ENCODE results near the gene COLGALT1. TPM values are rescaled to one million over a fixed set of nuclear protein-coding genes. Genes with fewer than 3 reads are reported as not detected.
A peak's percentile ranks its signal among the peaks of the same experiment; 100 is the strongest.

COLGALT1 gene
- total RNA-seq, 1 experiment from 2014 or later = 48.5 TPM

DNA sequence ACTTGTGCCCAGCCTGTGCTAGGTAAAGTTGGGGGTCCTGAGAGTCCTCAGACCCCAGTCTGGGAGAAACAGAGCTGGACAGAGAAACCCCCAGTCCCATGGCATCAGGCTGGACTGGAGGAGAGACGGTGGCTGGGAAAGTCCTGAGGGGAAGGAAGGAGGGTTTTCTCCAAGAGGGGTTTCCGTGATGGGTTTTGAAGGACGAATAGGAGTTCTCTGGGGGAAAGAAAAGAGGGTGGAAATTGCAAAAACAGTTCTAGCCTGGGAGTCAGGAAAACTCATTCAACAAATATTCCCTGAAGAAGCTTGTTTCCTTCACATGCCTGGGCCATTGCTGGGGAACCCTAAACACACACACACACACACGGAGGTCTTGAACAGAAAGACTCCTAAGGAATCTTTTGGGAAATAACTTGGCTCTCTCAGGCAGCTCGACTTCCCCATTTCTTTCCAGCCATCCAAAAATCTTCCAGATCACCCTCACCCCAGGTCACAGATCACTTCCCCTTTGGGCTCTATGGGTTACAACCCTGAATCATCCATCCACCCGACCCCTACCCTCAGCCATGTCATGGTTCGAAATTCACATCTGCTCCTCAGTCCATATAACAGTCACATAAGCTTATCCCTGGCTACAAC, 47.5 kb downstream of the COLGALT1 start:
- TF ChIP-seq, protein P1, sequence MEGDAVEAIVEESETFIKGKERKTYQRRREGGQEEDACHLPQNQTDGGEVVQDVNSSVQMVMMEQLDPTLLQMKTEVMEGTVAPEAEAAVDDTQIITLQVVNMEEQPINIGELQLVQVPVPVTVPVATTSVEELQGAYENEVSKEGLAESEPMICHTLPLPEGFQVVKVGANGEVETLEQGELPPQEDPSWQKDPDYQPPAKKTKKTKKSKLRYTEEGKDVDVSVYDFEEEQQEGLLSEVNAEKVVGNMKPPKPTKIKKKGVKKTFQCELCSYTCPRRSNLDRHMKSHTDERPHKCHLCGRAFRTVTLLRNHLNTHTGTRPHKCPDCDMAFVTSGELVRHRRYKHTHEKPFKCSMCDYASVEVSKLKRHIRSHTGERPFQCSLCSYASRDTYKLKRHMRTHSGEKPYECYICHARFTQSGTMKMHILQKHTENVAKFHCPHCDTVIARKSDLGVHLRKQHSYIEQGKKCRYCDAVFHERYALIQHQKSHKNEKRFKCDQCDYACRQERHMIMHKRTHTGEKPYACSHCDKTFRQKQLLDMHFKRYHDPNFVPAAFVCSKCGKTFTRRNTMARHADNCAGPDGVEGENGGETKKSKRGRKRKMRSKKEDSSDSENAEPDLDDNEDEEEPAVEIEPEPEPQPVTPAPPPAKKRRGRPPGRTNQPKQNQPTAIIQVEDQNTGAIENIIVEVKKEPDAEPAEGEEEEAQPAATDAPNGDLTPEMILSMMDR (conservative IDR thresholded peaks at IDR 0.05) = no peak
- Histone ChIP-seq H4K91ac (ENCODE audit: insufficient read length, low read depth, low read length) (no peak overlapping the region), H3K56ac (ENCODE audit: insufficient read length, low read depth, low read length) (no peak overlapping the region), H3K79me2 (ENCODE audit: insufficient read depth, low read length) (no peaks in the 10 kb centered on the region), H2BK12ac (ENCODE audit: insufficient read length, low read depth, low read length) (no peak overlapping the region), H3K18ac (ENCODE audit: insufficient read length, low read depth, low read length) (no peak overlapping the region), H2AFZ (ENCODE audit: low read length) (no peak overlapping the region), H3K23ac (ENCODE audit: insufficient read length, low read depth, low read length) (no peak overlapping the region), H3K4me2 (ENCODE audit: insufficient read depth, insufficient read length, low read length) (no peak overlapping the region), H3K79me1 (ENCODE audit: insufficient read depth, low read depth, low read length, poor library complexity, severe bottlenecking) (no peaks in the 10 kb centered on the region), H4K20me1 (ENCODE audit: control insufficient read depth, insufficient read depth, insufficient read length) (no peaks in the 10 kb centered on the region), H3K9ac (ENCODE audit: extremely low read depth, insufficient read length, low read length) (no peak overlapping the region), H2BK120ac (ENCODE audit: low read depth, low read length, poor library complexity, severe bottlenecking) (no peak overlapping the region), H3K27ac (ENCODE audit: insufficient read length, low read depth, low read length) (no peak overlapping the region), H2AK5ac (ENCODE audit: insufficient read length, low read length) (no peak overlapping the region), H3K23me2 (ENCODE audit: insufficient read length, low read depth, low read length, poor library complexity, severe bottlenecking) (no peaks in the 10 kb centered on the region), H2BK15ac (ENCODE audit: low read depth, low read length) (no peak overlapping the region), H3K4ac (ENCODE audit: low read depth, low read length) (no peak overlapping the region), H3K9me3 (ENCODE audit: control insufficient read depth, low read depth, low read length) (no peaks in the 10 kb centered on the region), H3K4me1 (ENCODE audit: insufficient read depth, low read length) (no peaks in the 10 kb centered on the region; the same call in 1 of the 2 replicates), H3K27me3 (ENCODE audit: insufficient read depth, low read length) (no peaks in the 10 kb centered on the region), H3T11ph (ENCODE audit: low read length) (no peak overlapping the region), H4K5ac (ENCODE audit: insufficient read length, low read depth, low read length) (no peak overlapping the region), H4K8ac (replicated peaks; ENCODE audit: insufficient read length, low read depth, low read length) (no peak overlapping the region), H2BK20ac (ENCODE audit: low read depth, low read length, poor library complexity, severe bottlenecking) (no peak overlapping the region), H2BK5ac (ENCODE audit: insufficient read length, low read length) (no peak overlapping the region), H3K14ac (ENCODE audit: insufficient read depth, low read length) (no peak overlapping the region)
- no CpG with 5 or more reads among the region's 7 CpGs for WGBS (ENCODE audit: extremely low coverage, insufficient read length, low lambda C conversion rate)
- Mint-ChIP-seq H3K36me3 (ENCODE audit: insufficient read depth in 1 of 3, low read depth in 3 of 3) (peaks cover 0 to 2% (median 0%) of the 10 kb centered on the region in 3 experiments; a peak in 3 of 7 replicates), H3K27ac (peak overlapping the region in 1 of 3 experiments; percentile 22; a peak in 2 of 7 replicates), H3K9me3 (no peaks in the 10 kb centered on the region; a peak in 1 of 5 replicates), H3K4me3 (no peak overlapping the region), H3K4me1 (peaks cover 35 to 42% of the 10 kb centered on the region in 2 experiments), H3K27me3 (ENCODE audit: low read depth) (peaks cover 22% of the 10 kb centered on the region)
- DNase-seq = no peak
